Measurements from ENCODE around the gene UGT1A7. TPM values are rescaled to one million over a fixed set of nuclear protein-coding genes. Genes with fewer than 3 reads are reported as not detected.
"Not testable (repeated sequence)": the region's sequence is repeated elsewhere in the genome, so short reads cannot be mapped to it uniquely, and the experiment has no call there.

Gene UGT1A7
- total RNA-seq, 6 experiments from 2014 or later = 1.3 to 6.9 (median 4.6) TPM

DNA sequence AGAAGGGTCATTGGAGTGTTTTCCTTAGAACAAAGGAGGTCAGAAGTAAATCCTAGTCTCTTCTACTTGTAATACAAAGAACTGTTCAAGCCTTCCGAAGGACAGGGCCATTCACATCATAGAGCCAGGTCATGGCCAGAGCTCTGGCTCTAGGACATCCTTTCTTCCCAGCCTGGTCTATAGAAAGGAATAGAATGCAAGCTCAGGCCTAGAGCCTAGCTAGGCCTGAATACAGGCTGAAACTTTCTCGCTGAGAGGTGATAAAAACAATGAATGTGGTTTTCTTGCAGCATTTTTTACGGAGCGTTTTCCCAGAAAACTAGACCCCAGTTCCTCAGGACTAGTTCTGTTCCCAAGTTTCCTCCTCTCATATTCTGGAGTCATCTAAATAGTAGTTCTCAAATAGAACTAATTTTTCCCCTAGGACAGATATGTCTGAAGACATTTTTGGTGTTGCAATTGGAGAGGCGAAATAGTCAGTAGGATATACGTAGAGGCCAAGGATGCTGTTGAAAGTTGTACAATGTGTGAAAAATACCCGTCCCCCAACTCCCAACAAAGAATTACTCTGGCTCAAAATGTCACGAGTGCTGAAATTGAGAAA lies 17.8 kb downstream of the UGT1A7 start:
- intact Hi-C loops (cut with DNase I) = no loop called here
- ATAC-seq = peak in 1 of 4 donors; percentile 32
- Histone ChIP-seq H3K4me1 (peaks cover 0 to 49% (median 18%) of the 10 kb centered on the region in 4 donors), H3K36me3 (no peaks in the 10 kb centered on the region), H3K27ac (peak overlapping the region in 2 of 3 donors; percentile 62 to 86), H3K9me3 (no peaks in the 10 kb centered on the region), H3K4me3 (no peak overlapping the region), H3K27me3 (no peaks in the 10 kb centered on the region)
- TF ChIP-seq, protein P1, sequence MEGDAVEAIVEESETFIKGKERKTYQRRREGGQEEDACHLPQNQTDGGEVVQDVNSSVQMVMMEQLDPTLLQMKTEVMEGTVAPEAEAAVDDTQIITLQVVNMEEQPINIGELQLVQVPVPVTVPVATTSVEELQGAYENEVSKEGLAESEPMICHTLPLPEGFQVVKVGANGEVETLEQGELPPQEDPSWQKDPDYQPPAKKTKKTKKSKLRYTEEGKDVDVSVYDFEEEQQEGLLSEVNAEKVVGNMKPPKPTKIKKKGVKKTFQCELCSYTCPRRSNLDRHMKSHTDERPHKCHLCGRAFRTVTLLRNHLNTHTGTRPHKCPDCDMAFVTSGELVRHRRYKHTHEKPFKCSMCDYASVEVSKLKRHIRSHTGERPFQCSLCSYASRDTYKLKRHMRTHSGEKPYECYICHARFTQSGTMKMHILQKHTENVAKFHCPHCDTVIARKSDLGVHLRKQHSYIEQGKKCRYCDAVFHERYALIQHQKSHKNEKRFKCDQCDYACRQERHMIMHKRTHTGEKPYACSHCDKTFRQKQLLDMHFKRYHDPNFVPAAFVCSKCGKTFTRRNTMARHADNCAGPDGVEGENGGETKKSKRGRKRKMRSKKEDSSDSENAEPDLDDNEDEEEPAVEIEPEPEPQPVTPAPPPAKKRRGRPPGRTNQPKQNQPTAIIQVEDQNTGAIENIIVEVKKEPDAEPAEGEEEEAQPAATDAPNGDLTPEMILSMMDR (IDR thresholded peaks at IDR 0.05) = no peak
- TF ChIP-seq POLR2A (IDR thresholded peaks at IDR 0.05) = no peak
- no peak for DNase-seq
- 65% methylated on average over 7 of the region's 8 CpGs for WGBS (ENCODE audit: insufficient coverage, low coverage, low lambda C conversion rate, missing lambda C conversion rate)

DNA sequence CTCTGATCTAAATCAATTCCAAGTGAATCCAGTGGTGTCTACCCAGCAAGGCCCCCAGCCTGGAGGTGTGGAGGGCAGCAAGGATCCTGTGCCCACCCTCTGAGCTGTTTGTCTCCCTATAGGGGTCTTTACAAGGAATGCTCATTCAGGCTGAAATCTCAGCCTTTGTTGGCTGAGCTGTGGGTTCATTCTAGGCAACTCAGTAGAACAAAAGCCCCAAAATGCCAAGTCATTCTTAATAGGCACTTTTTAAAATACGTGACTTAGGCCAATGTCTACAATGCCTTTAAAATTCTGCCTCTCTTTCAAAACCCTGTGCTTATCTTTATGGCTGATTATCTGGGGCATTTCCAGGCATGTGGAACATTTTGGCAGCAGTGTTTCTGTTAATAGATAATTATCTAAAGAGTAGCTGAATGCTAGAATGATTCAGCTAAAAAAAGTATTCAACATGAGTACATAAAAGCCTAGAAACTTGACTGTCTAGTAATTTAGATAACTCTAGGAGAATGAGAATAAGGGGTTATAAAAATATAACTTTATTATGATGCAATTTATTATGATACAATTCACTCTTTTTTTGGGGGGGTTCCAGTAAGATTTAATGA lies 18.4 kb downstream of the UGT1A7 start:
- no peaks in the 10 kb centered on the region for H3K9me3 ChIP-seq
- peak overlapping the region in 2 of 3 donors; percentile 62 to 86 for H3K27ac ChIP-seq
- 21% methylated on average over 1 of the region's 1 CpG for WGBS (ENCODE audit: insufficient coverage, low coverage, low lambda C conversion rate, missing lambda C conversion rate)
- no peak overlapping the region for H3K4me3 ChIP-seq
- ATAC-seq = peak; percentile 83 to 94 (median 94)
- H3K36me3 ChIP-seq = no peaks in the 10 kb centered on the region
- no peaks in the 10 kb centered on the region for H3K27me3 ChIP-seq
- intact Hi-C loops (cut with DNase I) = no loop called here
- DNase-seq = peak in 1 of 3 donors; percentile 70
- TF ChIP-seq, protein P1 (IDR thresholded peaks at IDR 0.05) = no peak
- no peak for TF ChIP-seq POLR2A (IDR thresholded peaks at IDR 0.05)
- H3K4me1 ChIP-seq = peaks cover 0 to 55% (median 21%) of the 10 kb centered on the region in 4 donors

DNA sequence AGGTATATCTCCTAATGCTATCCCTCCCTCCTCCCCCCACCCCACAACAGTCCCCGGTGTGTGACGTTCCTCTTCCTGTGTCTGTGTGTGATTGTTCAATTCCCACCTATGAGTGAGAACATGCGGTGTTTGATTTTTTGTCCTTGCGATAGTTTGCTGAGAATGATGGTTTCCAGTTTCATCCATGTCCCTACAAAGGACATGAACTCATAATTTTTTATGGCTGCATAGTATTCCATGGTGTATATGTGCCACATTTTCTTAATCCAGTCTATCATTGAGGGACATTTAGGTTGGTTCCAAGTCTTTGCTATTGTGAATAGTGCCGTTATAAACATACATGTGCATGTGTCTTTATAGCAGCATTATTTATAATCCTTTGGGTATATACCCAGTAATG lies 19.1 kb downstream of the UGT1A7 start:
- Histone ChIP-seq H3K4me1 (peaks cover 0 to 62% (median 25%) of the 10 kb centered on the region in 4 donors), H3K27ac (peak overlapping the region in 1 of 3 donors; percentile 31)
- H3K9me3 ChIP-seq; intact Hi-C loops (cut with DNase I); DNase-seq; H3K27me3 ChIP-seq; ATAC-seq; H3K36me3 ChIP-seq; H3K4me3 ChIP-seq: not testable (repeated sequence)
- WGBS (ENCODE audit: insufficient coverage, low coverage, low lambda C conversion rate, missing lambda C conversion rate) = 49% methylated on average over 3 of the region's 5 CpGs

DNA sequence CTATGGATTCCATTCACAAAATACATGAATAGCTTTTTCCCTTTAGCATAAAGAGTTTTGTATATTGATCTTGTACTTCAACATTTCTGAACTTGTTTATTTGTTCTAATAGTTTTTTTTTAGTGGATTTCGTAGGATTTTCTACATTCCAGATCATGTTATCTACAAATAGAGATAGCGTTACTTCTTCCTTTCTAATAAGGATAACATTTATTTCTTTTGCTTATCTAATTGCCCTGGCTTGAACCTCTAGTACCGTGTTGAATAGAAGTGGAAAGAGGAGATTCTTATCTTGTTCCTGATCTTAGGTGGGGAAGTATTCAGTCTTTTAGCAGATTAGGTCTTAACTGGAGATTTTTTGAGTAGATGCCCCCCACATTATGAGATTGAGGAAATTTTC lies 20.5 kb downstream of the UGT1A7 start:
- Histone ChIP-seq H3K4me1 (peaks cover 0 to 75% (median 30%) of the 10 kb centered on the region in 4 donors), H3K36me3 (no peaks in the 10 kb centered on the region), H3K4me3 (no peak overlapping the region), H3K9me3 (no peaks in the 10 kb centered on the region), H3K27ac (peak overlapping the region in 1 of 3 donors; percentile 36), H3K27me3 (no peaks in the 10 kb centered on the region)
- intact Hi-C loops (cut with DNase I) = no loop called here
- ATAC-seq = no peak
- TF ChIP-seq, protein P1 (IDR thresholded peaks at IDR 0.05) = no peak
- no peak for TF ChIP-seq POLR2A (IDR thresholded peaks at IDR 0.05)
- DNase-seq = no peak
- WGBS (ENCODE audit: insufficient coverage, low coverage, low lambda C conversion rate, missing lambda C conversion rate) = 12% methylated on average over 3 of the region's 3 CpGs

DNA sequence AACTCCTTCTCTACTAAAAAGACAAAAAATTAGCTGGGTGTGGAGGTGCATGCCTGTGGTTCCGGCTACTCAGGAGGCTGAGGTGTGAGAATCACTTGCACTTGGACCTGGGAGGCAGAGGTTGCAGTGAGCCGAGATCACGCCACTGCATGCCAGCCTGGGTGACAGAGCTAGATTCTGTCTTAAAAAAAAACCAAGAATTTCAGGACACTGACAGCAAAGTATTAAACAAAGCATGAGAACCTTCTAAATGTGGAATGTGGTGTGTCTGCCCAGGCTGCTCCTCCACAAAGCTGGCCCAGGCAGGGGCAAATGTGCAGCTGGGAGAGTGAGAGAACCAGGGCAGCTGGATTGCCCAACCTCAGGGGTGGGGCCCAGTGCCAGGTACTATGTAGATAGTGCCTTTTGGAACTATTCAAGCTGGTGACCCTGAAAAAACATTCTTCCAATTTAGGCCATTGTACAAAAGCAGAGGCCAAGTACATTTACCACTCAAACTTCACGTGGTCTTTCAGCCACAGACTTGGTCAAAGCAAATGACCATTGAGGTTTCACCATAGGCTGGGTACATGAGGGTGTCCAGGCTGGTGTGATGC lies 24.3 kb downstream of the UGT1A7 start:
- peak; percentile 89 to 98 (median 96) for ATAC-seq
- TF ChIP-seq POLR2A (IDR thresholded peaks at IDR 0.05) = peak; percentile 41
- TF ChIP-seq, protein P1 (IDR thresholded peaks at IDR 0.05) = no peak
- peak; percentile 86 to 95 (median 91) for DNase-seq
- Histone ChIP-seq H3K9me3 (no peaks in the 10 kb centered on the region), H3K36me3 (no peaks in the 10 kb centered on the region), H3K4me1 (peaks cover 0 to 92% (median 23%) of the 10 kb centered on the region in 4 donors), H3K27me3 (no peaks in the 10 kb centered on the region), H3K27ac (peak overlapping the region; percentile 24 to 79 (median 56)), H3K4me3 (peak overlapping the region in 1 of 3 donors; percentile 7)
- intact Hi-C loops (cut with DNase I) = no loop called here
- 25% methylated on average over 4 of the region's 4 CpGs for WGBS (ENCODE audit: insufficient coverage, low coverage, low lambda C conversion rate, missing lambda C conversion rate)

Data from right lobe of liver (tissue), 6 donors.